VCaP (cell line): ENCODE results near the gene SLC15A3.

ENCODE experiments used
- H3K27ac ChIP-seq: fragments of 450-650 bp; 2 replicates; pipeline ENCODE4 v1.5.1; 2017
- TF ChIP-seq, protein P1 (sequence below): fragments of 450-650 bp; conservative IDR thresholded peaks from 2 replicates; pipeline ENCODE4 v1.5.1; 2017; ENCODE audit warnings: mild to moderate bottlenecking, moderate library complexity

SLC15A3 gene

DNA sequence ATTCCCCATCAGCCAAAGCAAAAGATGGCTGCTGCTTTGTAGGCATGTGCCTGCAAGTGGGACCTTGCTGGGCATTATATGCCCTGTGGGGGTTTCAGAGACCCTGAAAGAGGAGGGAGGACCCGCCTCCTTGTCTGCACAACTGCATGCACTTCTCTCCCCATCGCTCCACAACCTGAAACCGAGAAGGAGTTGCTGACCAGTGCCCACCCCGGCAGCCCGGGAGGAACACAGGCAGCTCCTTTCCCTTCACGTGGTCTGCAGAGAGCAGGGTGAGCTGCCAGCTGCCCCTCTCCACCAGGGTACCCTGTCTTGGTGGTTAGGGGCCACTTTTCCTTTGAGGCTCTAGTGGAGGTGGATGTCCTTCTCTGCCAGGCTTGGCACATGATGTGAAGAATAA is 29.1 kb downstream of the SLC15A3 start:
- no peak overlapping the region for H3K27ac ChIP-seq
- TF ChIP-seq, protein P1, sequence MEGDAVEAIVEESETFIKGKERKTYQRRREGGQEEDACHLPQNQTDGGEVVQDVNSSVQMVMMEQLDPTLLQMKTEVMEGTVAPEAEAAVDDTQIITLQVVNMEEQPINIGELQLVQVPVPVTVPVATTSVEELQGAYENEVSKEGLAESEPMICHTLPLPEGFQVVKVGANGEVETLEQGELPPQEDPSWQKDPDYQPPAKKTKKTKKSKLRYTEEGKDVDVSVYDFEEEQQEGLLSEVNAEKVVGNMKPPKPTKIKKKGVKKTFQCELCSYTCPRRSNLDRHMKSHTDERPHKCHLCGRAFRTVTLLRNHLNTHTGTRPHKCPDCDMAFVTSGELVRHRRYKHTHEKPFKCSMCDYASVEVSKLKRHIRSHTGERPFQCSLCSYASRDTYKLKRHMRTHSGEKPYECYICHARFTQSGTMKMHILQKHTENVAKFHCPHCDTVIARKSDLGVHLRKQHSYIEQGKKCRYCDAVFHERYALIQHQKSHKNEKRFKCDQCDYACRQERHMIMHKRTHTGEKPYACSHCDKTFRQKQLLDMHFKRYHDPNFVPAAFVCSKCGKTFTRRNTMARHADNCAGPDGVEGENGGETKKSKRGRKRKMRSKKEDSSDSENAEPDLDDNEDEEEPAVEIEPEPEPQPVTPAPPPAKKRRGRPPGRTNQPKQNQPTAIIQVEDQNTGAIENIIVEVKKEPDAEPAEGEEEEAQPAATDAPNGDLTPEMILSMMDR, result no peak

DNA sequence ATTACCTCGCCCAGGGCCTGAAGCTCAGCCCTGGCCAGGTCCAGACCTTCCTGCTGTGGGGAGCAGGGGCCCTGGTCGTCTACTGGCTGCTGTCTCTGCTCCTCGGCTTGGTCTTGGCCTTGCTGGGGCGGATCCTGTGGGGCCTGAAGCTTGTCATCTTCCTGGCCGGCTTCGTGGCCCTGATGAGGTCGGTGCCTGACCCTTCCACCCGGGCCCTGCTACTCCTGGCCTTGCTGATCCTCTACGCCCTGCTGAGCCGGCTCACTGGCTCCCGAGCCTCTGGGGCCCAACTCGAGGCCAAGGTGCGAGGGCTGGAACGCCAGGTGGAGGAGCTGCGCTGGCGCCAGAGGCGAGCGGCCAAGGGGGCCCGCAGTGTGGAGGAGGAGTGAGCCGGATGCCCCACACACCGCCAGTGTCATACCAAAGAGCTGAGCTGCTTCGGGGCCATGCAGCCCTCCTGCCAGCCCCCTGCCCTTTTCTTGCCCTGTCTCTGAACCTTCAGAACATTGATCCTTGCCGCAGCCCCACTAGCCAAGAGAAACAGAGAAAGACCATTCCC is 30.1 kb downstream of the SLC15A3 start:
- no peak overlapping the region for H3K27ac ChIP-seq
- TF ChIP-seq, protein P1, result no peak

DNA sequence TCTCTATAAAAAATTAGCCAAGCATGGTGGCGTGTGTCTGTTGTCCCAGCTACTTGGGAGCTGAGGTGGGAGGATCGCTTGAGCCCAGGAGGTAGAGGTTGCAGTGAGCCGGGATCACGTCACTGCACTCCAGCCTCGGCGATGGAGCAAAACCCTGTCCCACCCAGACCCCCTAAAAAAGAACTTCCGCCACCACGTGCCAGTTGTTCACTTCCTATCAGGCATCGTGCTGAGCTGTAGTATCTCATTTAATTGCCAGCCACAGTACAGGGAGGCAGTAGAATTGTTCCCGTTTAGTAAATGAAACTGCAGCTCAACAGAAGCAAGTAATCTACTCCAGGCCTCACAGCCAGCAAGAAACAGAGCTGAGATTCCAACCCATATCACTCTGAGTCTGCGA is 30.7 kb downstream of the SLC15A3 start:
- TF ChIP-seq, protein P1, result no peak
- H3K27ac ChIP-seq, result no peak overlapping the region

DNA sequence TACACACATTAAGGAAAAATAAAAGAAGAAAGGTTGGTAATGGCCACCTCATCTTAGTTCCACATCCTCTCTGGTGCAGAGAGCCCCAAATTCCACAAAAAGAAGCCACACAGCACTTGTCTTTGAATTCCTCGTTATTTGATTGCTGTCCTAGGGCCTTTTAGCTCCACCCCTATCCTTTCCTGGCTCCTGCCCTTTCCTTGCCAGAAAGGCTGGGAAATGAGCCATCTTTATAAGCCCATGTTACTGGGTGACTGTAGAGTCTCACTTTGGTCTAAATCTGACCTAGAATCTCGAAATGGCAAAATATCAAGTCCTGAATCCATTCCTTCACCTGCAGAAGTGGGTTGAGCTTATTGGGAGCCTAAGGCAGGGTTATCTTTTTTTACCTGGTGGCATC is 32.0 kb downstream of the SLC15A3 start:
- TF ChIP-seq, protein P1, result no peak
- no peak overlapping the region for H3K27ac ChIP-seq

DNA sequence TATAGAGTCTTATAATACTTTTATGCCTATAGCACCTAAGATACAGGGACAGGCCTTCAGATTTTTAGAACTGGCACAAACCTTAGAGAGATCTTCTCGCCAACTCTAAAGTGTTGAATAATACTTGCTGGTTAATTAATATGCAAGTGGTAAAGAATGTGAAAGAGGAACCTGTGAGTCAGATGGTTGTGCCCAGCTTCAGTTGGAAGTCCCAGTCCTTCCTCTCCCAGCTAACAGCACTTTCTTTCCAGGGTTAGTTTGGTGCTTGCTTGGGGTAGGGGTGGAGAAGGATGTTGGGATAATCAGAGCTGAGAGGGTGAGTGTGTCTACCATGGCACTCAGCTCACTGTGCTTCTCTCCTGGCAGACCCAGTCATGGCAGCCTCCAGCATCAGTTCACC is 32.7 kb downstream of the SLC15A3 start:
- H3K27ac ChIP-seq, result no peak overlapping the region

DNA sequence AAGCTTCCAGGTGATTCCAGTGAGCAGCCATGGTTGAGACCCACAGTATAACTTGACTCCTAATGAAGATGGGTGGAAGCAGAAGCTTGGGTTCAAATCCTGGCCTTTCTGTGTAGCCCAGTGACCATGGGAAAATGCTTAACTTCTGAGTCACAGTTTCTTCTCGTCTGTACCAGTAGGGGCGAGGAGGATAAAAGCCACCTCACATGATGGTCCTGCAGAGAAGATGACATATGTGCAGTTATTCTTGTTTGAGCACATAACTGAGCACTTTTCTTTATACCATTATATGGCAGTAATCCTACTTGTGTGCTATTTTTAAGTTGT is 33.1 kb downstream of the SLC15A3 start:
- TF ChIP-seq, protein P1, result no peak
- H3K27ac ChIP-seq, result no peak overlapping the region

More for the DNA sequence above, 32.7 kb downstream of the SLC15A3 start:
- TF ChIP-seq, protein P1, result no peak

DNA sequence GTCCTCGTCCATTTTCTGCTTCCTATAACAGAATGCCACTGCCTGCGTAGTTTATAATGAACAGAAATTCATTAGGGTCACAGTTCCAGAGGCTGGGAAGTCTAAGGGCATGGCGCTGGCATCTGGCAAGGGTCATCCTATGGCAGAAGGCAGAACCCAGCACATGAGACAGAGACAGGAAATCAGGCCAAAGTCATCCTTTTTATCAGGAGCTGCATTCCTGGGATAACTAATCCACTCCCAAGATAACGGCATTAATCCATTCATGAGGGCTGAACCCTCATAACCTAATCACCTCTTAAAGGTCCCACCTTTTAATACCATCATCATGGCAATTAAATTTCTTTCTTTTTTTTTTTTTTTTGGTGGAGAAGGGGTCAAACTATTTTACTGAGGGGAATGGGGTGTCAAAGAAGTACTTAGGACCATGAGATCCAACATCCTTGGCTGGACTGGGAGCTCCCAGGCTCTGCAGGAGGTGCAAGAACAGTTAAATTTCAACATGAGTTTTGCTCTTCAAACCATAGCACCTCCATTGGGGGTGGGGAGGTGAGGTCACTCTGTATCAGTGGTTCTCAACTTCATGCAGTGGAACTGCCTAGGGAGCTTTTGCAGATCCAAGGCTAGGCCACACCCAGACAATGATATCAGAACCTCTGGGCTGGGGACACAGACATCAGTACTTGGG is 33.6 kb downstream of the SLC15A3 start:
- TF ChIP-seq, protein P1, result no peak
- no peak overlapping the region for H3K27ac ChIP-seq
